Heart right ventricle (tissue), 16 donors: ENCODE measurements around the gene RAB3D. TPM values are rescaled to one million over a fixed set of nuclear protein-coding genes. Genes with fewer than 3 reads are reported as not detected.

Experiments used
- ATAC-seq, 8 donors: fragments of 200-7000 bp; cut with Tn5 transposase; one replicate each; pipeline ENCODE4 v1.9.1; 2020; ENCODE audit warnings: mild to moderate bottlenecking in 8 of 8, moderate library complexity in 8 of 8, moderate number of reproducible peaks in 1 of 8
- DNase-seq, 2 donors: peaks; one replicate each; pipeline ENCODE4 v3.0.0-alpha.2; 2020
- H3K27ac ChIP-seq, 10 donors: fragments of 200-600 bp; sonication (generic) in 2 of 10; one replicate each; pipeline versions ENCODE4 v1.5.0 to v1.8.0; 2020 to 2022; ENCODE audit warnings: mild to moderate bottlenecking in 3 of 10
- H3K27me3 ChIP-seq, 7 donors: fragments of 200-600 bp; one replicate each; pipeline ENCODE4 v1.8.0; 2021 to 2022; ENCODE audit warnings: mild to moderate bottlenecking in 2 of 7
- H3K36me3 ChIP-seq, 9 donors: fragments of 200-600 bp; sonication (generic) in 1 of 9; one replicate each; pipeline versions ENCODE4 v1.5.0 to v1.8.0; 2020 to 2022; ENCODE audit warnings: mild to moderate bottlenecking in 2 of 9
- H3K4me1 ChIP-seq, 9 donors: fragments of 200-600 bp; sonication (generic) in 1 of 9; one replicate each; pipeline versions ENCODE4 v1.5.0 to v1.8.0; 2020 to 2022; ENCODE audit warnings: mild to moderate bottlenecking in 4 of 9
- H3K4me3 ChIP-seq, 10 donors: fragments of 200-600 bp; sonication (generic) in 2 of 10; one replicate each; pipeline versions ENCODE4 v1.5.0 to v1.8.0; 2020 to 2022; ENCODE audit warnings: mild to moderate bottlenecking in 7 of 10, moderate library complexity in 2 of 10
- H3K9me3 ChIP-seq, 11 donors: fragments of 200-600 bp in 10 of 11; sonication (generic) in 2 of 11; one replicate each; pipeline versions ENCODE4 v1.5.0 to v1.8.0; 2013 to 2022; ENCODE audit warnings: mild to moderate bottlenecking in 2 of 11, control low read depth in 1 of 11, moderate library complexity in 1 of 11
- CTCF ChIP-seq, 9 donors: fragments of 200-600 bp; sonication (generic) in 2 of 9; IDR thresholded peaks; one replicate each; pipeline versions ENCODE4 v1.5.0 to v1.8.0; 2021 to 2022; ENCODE audit warnings: antibody characterized with exemption in 9 of 9, mild to moderate bottlenecking in 5 of 9, moderate library complexity in 1 of 9
- WGBS, 2 donors: extraction: QIAGEN DNeasy Blood & Tissue Kit; methylation state at CpG; one replicate each; pipeline ENCODE4 v1.1.7; 2013; ENCODE audit warnings: inconsistent platforms in 1 of 2; 5-methylcytosine and 5-hydroxymethylcytosine counted together
- intact Hi-C, 10 donors: fragments of 100-400 bp; cut with DNase I; formaldehyde crosslinking; loops; one replicate each; pipeline versions ENCODE4 v1.11.1 to v1.14.2; 2022
- polyA plus RNA-seq, 2 donors: library from polyadenylated mRNA; stranded (reverse); fragments of 200-250 nt; gene quantifications; one replicate each; pipeline ENCODE4 v1.2.3, GENCODE V29; 2013
- total RNA-seq, 10 donors: library from RNA; stranded (reverse); fragmentation: NEBNext Ultra II Directional in 3 of 10; extraction: Animal tissue kit (Norgen Biotek cat#: 25700) in 3 of 10; gene quantifications; one replicate each; pipeline versions ENCODE4 v1.2.1 to v1.2.4, GENCODE V29; 2021 to 2023
- donor health status: Arrhythmogenic right ventricular cardiomyopathy.
- donor health status: ischemic (EF 13 %, LVEDD 7.1; RV severe dilation, severe dysfunction).
- donor health status: healthy with polysubstance abuse.
- donor health status: DM: no; HTN: yes; CAD: no.
- donor health status: DM: no; HTN: no; CAD: no.
- donor health status: ischemic (EF 25% LVEDD 6.9; RV normal size, moderate dysfunction).
- donor health status: ischemic (EF 25% LVEDD 5.7; RV mildly dilated, moderate dysfunction).
- donor health status: healthy.
- donor health status: DM: yes; HTN: yes; CAD: no.
- donor health status: Ischemic cardiomyopathy.
- donor health status: ischemic (EF 35%, LVEDD 5.7; RV mildly dilated, moderate dysfunction).
- donor health status: nonischemic (EF 11% LVEDD 7.7; RV severe dilation, severe dysfunction).
- donor health status: DM: yes; HTN: yes; CAD: no.
- donor health status: PGD.
- donor health status: ischemic (EF 29% LVEDD 5.4; RV normal size, mild dysfunction).
- donor health status: nonischemic (EF 23%, LVEDD 6.1; RV moderate dilation, normal function).

Gene RAB3D
- total and polyA plus RNA-seq, 12 donors = 2.7 to 11.6 (median 6.0) TPM

- ATAC-seq (peak in 3 of 8 donors; percentile 4 to 15 (median 7)), DNase-seq (no peak)
- no peak overlapping the region for H3K4me3 ChIP-seq
- peaks cover 0 to 60% (median 20%) of the 10 kb centered on the region in 9 donors for H3K4me1 ChIP-seq
- peaks cover 0 to 52% (median 16%) of the 10 kb centered on the region in 9 donors for H3K36me3 ChIP-seq
- peak overlapping the region in 9 of 10 donors; percentile 5 to 84 (median 74) for H3K27ac ChIP-seq
- 72 to 76% methylated on average over 17 of the region's 17 CpGs for WGBS, 2 donors
- no peaks in the 10 kb centered on the region for H3K27me3 ChIP-seq
- no peak for TF ChIP-seq CTCF (IDR thresholded peaks at IDR 0.05)
- intact Hi-C loops = no loop called here
- no peaks in the 10 kb centered on the region for H3K9me3 ChIP-seq
These were observed 14.6 kb downstream of the RAB3D start for GRCh38 chr19:11324748-11325389.

GRCh38 chr19:11324079-11324661, 15.3 kb downstream of the RAB3D start:
- ATAC-seq (peak; percentile 80 to 95 (median 90)), DNase-seq (peak; percentile 63 to 68)
- intact Hi-C loops = no loop called here
- Histone ChIP-seq H3K27ac (peak overlapping the region in 9 of 10 donors; percentile 32 to 84 (median 74)), H3K9me3 (no peaks in the 10 kb centered on the region), H3K4me3 (no peak overlapping the region), H3K36me3 (peaks cover 0 to 45% (median 14%) of the 10 kb centered on the region in 9 donors), H3K4me1 (peaks cover 0 to 64% (median 20%) of the 10 kb centered on the region in 9 donors), H3K27me3 (no peaks in the 10 kb centered on the region)
- WGBS, 2 donors = 24 to 29% methylated on average over 10 of the region's 10 CpGs
- no peak for TF ChIP-seq CTCF (IDR thresholded peaks at IDR 0.05)

GRCh38 chr19:11323601-11324078, 15.8 kb downstream of the RAB3D start:
- DNase-seq = no peak
- no peak for ATAC-seq
- WGBS, 2 donors = 75 to 78% methylated on average over 5 of the region's 5 CpGs
- Histone ChIP-seq H3K27me3 (no peaks in the 10 kb centered on the region), H3K4me1 (peaks cover 0 to 68% (median 20%) of the 10 kb centered on the region in 9 donors), H3K4me3 (no peak overlapping the region), H3K27ac (peak overlapping the region in 9 of 10 donors; percentile 32 to 84 (median 74)), H3K36me3 (peaks cover 0 to 39% (median 12%) of the 10 kb centered on the region in 9 donors), H3K9me3 (no peaks in the 10 kb centered on the region)
- intact Hi-C loops = no loop called here
- TF ChIP-seq CTCF (IDR thresholded peaks at IDR 0.05) = no peak

GRCh38 chr19:11322269-11323024, 17.0 kb downstream of the RAB3D start:
- no peak for TF ChIP-seq CTCF (IDR thresholded peaks at IDR 0.05)
- intact Hi-C loops = no loop called here
- 72 to 78% methylated on average over 7 of the region's 7 CpGs for WGBS, 2 donors
- Histone ChIP-seq H3K36me3 (peaks cover 0 to 27% (median 8%) of the 10 kb centered on the region in 9 donors), H3K9me3 (no peaks in the 10 kb centered on the region), H3K27ac (peak overlapping the region in 7 of 10 donors; percentile 7 to 84 (median 78)), H3K27me3 (no peaks in the 10 kb centered on the region), H3K4me1 (peaks cover 0 to 79% (median 20%) of the 10 kb centered on the region in 9 donors), H3K4me3 (no peak overlapping the region)
- ATAC-seq = no peak
- no peak for DNase-seq
